ENCODE results near the gene STAG3. TPM values are rescaled to one million over a fixed set of nuclear protein-coding genes. Genes with fewer than 3 reads are reported as not detected.

Gene STAG3
- total RNA-seq, 2 donors from 2014 or later: 1.8 to 37.6 TPM

DNA sequence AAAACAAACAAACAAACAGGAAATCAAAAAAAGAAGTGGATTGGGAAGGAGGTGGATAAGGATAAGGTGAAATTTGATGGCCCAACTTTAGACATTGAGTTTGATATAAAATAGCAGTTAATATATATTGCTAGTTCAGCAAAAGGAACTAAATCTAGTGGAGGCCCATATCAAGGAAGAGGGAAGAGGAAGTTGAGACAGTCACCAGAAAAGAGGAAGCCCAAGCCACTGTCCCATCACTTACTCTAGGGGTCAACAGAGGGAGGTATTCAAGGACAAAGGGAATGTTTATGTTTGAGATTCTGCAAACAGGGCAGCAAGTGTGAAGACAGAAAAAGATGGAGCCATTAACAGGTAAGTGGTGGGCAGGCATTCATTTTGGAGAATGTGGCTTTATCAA is 25.3 kb upstream of the STAG3 start:
- Histone ChIP-seq H3K4me3 (no peak overlapping the region), H3K36me3 (peaks cover 0 to 4% of the 10 kb centered on the region in 2 donors), H3K27me3 (replicated peaks; ENCODE audit: insufficient read depth) (no peaks in the 10 kb centered on the region), H3K27ac (no peak overlapping the region), H3K9me3 (no peaks in the 10 kb centered on the region), H3K4me1 (replicated peaks) (peaks cover 5% of the 10 kb centered on the region)
- no peak for DNase-seq (ENCODE audit: low spot score)
- intact Hi-C loops (cut with DNase I): no loop called here
- TF ChIP-seq CTCF (IDR thresholded peaks at IDR 0.05) (no peak), POLR2A (IDR thresholded peaks at IDR 0.05) (no peak), POLR2AphosphoS5 (IDR thresholded peaks at IDR 0.05) (no peak)

GRCh38 chr7:100152937-100153666 is 24.6 kb upstream of the STAG3 start:
- Histone ChIP-seq H3K9me3 (no peaks in the 10 kb centered on the region), H3K27ac (no peak overlapping the region), H3K36me3 (peaks cover 0 to 4% of the 10 kb centered on the region in 2 donors), H3K4me3 (no peak overlapping the region), H3K27me3 (replicated peaks; ENCODE audit: insufficient read depth) (no peaks in the 10 kb centered on the region), H3K4me1 (replicated peaks) (peaks cover 5% of the 10 kb centered on the region)
- TF ChIP-seq POLR2A (IDR thresholded peaks at IDR 0.05) (no peak), CTCF (IDR thresholded peaks at IDR 0.05) (no peak), POLR2AphosphoS5 (IDR thresholded peaks at IDR 0.05) (no peak)
- WGBS: 87% methylated on average over 18 of the region's 18 CpGs
- DNase-seq (ENCODE audit: low spot score): no peak
- intact Hi-C loops (cut with DNase I): no loop called here

DNA sequence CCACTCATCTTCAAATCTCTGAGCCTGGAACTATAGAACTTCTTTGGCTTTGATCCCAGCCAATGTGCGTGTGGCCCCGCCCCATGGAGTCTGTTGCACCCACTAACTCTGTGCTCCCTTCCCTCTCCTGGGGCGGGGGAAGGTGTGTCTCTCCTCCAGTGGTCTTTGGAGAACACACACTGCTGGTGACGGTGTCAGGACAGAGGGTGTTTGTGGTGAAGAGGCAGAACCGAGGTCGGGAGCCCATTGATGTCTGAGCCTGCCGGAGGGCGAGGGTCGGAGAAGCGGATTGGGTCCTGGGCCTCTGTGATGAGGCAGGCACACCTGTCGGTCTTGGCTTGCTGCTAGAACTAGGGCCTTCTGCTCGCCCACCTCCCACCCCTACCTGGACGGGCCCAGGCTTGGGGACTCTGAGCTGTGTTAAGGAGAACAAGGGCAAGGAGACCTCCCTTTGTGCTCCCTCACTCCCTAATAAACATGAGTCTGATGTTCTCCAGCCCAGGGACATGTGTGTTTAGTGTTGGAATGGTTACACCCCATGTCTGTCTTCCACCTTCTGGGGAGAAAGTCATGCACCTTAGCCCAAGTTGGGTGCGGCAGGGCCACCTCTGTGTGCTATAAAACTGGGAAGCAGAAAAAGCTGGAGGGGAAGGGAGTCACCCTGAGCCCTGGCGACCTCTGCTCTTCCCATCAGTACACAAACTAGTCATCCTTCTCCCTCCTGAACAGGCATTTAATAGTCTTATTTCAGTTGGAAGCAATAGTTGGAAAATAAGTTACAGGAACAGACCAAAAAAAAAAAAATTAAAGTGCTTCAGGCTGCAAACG is 23.8 kb upstream of the STAG3 start:
- H3K9me3 ChIP-seq: no peaks in the 10 kb centered on the region
- TF ChIP-seq POLR2A (IDR thresholded peaks at IDR 0.05): no peak
- TF ChIP-seq CTCF (IDR thresholded peaks at IDR 0.05): no peak
- TF ChIP-seq POLR2AphosphoS5 (IDR thresholded peaks at IDR 0.05): no peak
- no peaks in the 10 kb centered on the region for H3K27me3 ChIP-seq (replicated peaks; ENCODE audit: insufficient read depth)
- intact Hi-C loops (cut with DNase I): no loop called here
- H3K4me1 ChIP-seq (replicated peaks): peaks cover 5% of the 10 kb centered on the region
- no peak overlapping the region for H3K4me3 ChIP-seq
- no peak overlapping the region for H3K27ac ChIP-seq
- WGBS: 72% methylated on average over 16 of the region's 16 CpGs
- H3K36me3 ChIP-seq: peaks cover 0 to 4% of the 10 kb centered on the region in 2 donors
- DNase-seq (ENCODE audit: low spot score): no peak

GRCh38 chr7:100154651-100155491 is 22.8 kb upstream of the STAG3 start:
- Histone ChIP-seq H3K36me3 (peaks cover 0 to 4% of the 10 kb centered on the region in 2 donors), H3K27ac (no peak overlapping the region), H3K27me3 (replicated peaks; ENCODE audit: insufficient read depth) (no peaks in the 10 kb centered on the region), H3K4me1 (replicated peaks) (peaks cover 4% of the 10 kb centered on the region), H3K4me3 (no peak overlapping the region), H3K9me3 (no peaks in the 10 kb centered on the region)
- WGBS: 71% methylated on average over 26 of the region's 30 CpGs
- no peak for DNase-seq (ENCODE audit: low spot score)
- TF ChIP-seq CTCF (IDR thresholded peaks at IDR 0.05) (no peak), POLR2A (IDR thresholded peaks at IDR 0.05) (no peak), POLR2AphosphoS5 (IDR thresholded peaks at IDR 0.05) (no peak)
- intact Hi-C loops (cut with DNase I): no loop called here

Data from prostate gland (tissue), 2 donors.